HG03571 (cell line): ENCODE data around the gene NKX2-3.

Experiments used
- ATAC-seq: cut with Tn5 transposase; IDR thresholded peaks from one replicate; pipeline ENCODE4 v1.9.1; 2021; ENCODE audit not compliant: unreplicated experiment

NKX2-3 gene

GRCh38 chr10:99525897-99526296, 6.8 kb upstream of the NKX2-3 start:
- no peak for ATAC-seq

GRCh38 chr10:99526861-99527504, 5.8 kb upstream of the NKX2-3 start:
- no peak for ATAC-seq

GRCh38 chr10:99527526-99528493, 4.9 kb upstream of the NKX2-3 start:
- no peak for ATAC-seq

- no peak for ATAC-seq
These were observed 4.0 kb upstream of the NKX2-3 start for GRCh38 chr10:99528494-99529441.

- ATAC-seq: no peak
These were observed 3.1 kb upstream of the NKX2-3 start for GRCh38 chr10:99529591-99530107.

GRCh38 chr10:99530108-99531025, 2.4 kb upstream of the NKX2-3 start:
- ATAC-seq: no peak

GRCh38 chr10:99531026-99531695, 1.6 kb upstream of the NKX2-3 start:
- no peak for ATAC-seq

GRCh38 chr10:99531696-99532593, 797 bp upstream of the NKX2-3 start:
- no peak for ATAC-seq

GRCh38 chr10:99533496-99534449, 1.0 kb downstream of the NKX2-3 start:
- ATAC-seq: no peak

GRCh38 chr10:99534450-99534938, 1.8 kb downstream of the NKX2-3 start:
- no peak for ATAC-seq

GRCh38 chr10:99534939-99535763, 2.4 kb downstream of the NKX2-3 start:
- ATAC-seq: no peak

GRCh38 chr10:99535764-99536337, 3.1 kb downstream of the NKX2-3 start:
- ATAC-seq: no peak

GRCh38 chr10:99536338-99537085, 3.8 kb downstream of the NKX2-3 start:
- no peak for ATAC-seq

GRCh38 chr10:99537086-99537988, 4.6 kb downstream of the NKX2-3 start:
- no peak for ATAC-seq
